Activated naive CD8-positive, alpha-beta T cell (primary cell): ENCODE measurements around the gene PPP4R4.
A peak's percentile ranks its signal among the peaks of the same experiment; 100 is the strongest.

Source experiments
- H3K27ac Mint-ChIP-seq: one replicate; pipeline ENCODE4 v1.8.0; 2021; ENCODE audit warnings: mixed read lengths
- H3K27me3 Mint-ChIP-seq: one replicate; pipeline ENCODE4 v1.8.0; 2021; ENCODE audit warnings: mixed read lengths
- H3K36me3 Mint-ChIP-seq: one replicate; pipeline ENCODE4 v1.8.0; 2021; ENCODE audit warnings: mixed read lengths
- H3K4me1 Mint-ChIP-seq: one replicate; pipeline ENCODE4 v1.8.0; 2021; ENCODE audit warnings: low read depth, mixed read lengths
- H3K4me3 Mint-ChIP-seq: one replicate; pipeline ENCODE4 v1.8.0; 2021; ENCODE audit warnings: mild to moderate bottlenecking, mixed read lengths
- H3K9me3 Mint-ChIP-seq: one replicate; pipeline ENCODE4 v1.8.0; 2021; ENCODE audit warnings: low read depth, mixed read lengths

PPP4R4 gene

GRCh38 chr14:94162466-94162865 is 11.7 kb upstream of the PPP4R4 start:
- Mint-ChIP-seq H3K4me3 (no peak overlapping the region), H3K27ac (no peak overlapping the region)

GRCh38 chr14:94163796-94164195 is 10.3 kb upstream of the PPP4R4 start:
- Mint-ChIP-seq H3K9me3 (no peaks in the 10 kb centered on the region), H3K36me3 (no peaks in the 10 kb centered on the region), H3K4me1 (peaks cover 48% of the 10 kb centered on the region), H3K4me3 (no peak overlapping the region), H3K27me3 (no peaks in the 10 kb centered on the region), H3K27ac (no peak overlapping the region)

More at GRCh38 chr14:94162466-94162865, 11.7 kb upstream of the PPP4R4 start:
- no peaks in the 10 kb centered on the region for H3K36me3 Mint-ChIP-seq
- H3K27me3 Mint-ChIP-seq, result no peaks in the 10 kb centered on the region
- peaks cover 61% of the 10 kb centered on the region for H3K4me1 Mint-ChIP-seq
- H3K9me3 Mint-ChIP-seq, result no peaks in the 10 kb centered on the region

- H3K4me3 Mint-ChIP-seq, result no peak overlapping the region
- no peaks in the 10 kb centered on the region for H3K36me3 Mint-ChIP-seq
- H3K27me3 Mint-ChIP-seq, result no peaks in the 10 kb centered on the region
- H3K9me3 Mint-ChIP-seq, result no peaks in the 10 kb centered on the region
- no peak overlapping the region for H3K27ac Mint-ChIP-seq
- H3K4me1 Mint-ChIP-seq, result peaks cover 41% of the 10 kb centered on the region
Observed at GRCh38 chr14:94164685-94165431, 9.3 kb upstream of the PPP4R4 start.

GRCh38 chr14:94165744-94166143 is 8.4 kb upstream of the PPP4R4 start:
- no peak overlapping the region for H3K27ac Mint-ChIP-seq
- no peaks in the 10 kb centered on the region for H3K36me3 Mint-ChIP-seq
- no peak overlapping the region for H3K4me3 Mint-ChIP-seq
- H3K27me3 Mint-ChIP-seq, result no peaks in the 10 kb centered on the region
- H3K4me1 Mint-ChIP-seq, result peaks cover 32% of the 10 kb centered on the region
- H3K9me3 Mint-ChIP-seq, result no peaks in the 10 kb centered on the region

- H3K27ac Mint-ChIP-seq, result no peak overlapping the region
- no peak overlapping the region for H3K4me3 Mint-ChIP-seq
- peaks cover 8% of the 10 kb centered on the region for H3K4me1 Mint-ChIP-seq
- H3K36me3 Mint-ChIP-seq, result no peaks in the 10 kb centered on the region
- H3K27me3 Mint-ChIP-seq, result no peaks in the 10 kb centered on the region
- H3K9me3 Mint-ChIP-seq, result no peaks in the 10 kb centered on the region
Observed at GRCh38 chr14:94170136-94170535, 4.0 kb upstream of the PPP4R4 start.

- H3K27ac Mint-ChIP-seq, result no peak overlapping the region
- H3K36me3 Mint-ChIP-seq, result no peaks in the 10 kb centered on the region
- no peaks in the 10 kb centered on the region for H3K9me3 Mint-ChIP-seq
- no peak overlapping the region for H3K4me3 Mint-ChIP-seq
- H3K4me1 Mint-ChIP-seq, result peaks cover 17% of the 10 kb centered on the region
- H3K27me3 Mint-ChIP-seq, result no peaks in the 10 kb centered on the region
Observed at GRCh38 chr14:94171208-94171607, 2.9 kb upstream of the PPP4R4 start.

GRCh38 chr14:94172545-94172944 is 1.6 kb upstream of the PPP4R4 start:
- no peaks in the 10 kb centered on the region for H3K27me3 Mint-ChIP-seq
- no peaks in the 10 kb centered on the region for H3K9me3 Mint-ChIP-seq
- H3K4me1 Mint-ChIP-seq, result peaks cover 23% of the 10 kb centered on the region
- H3K4me3 Mint-ChIP-seq, result peak overlapping the region; percentile 87
- H3K27ac Mint-ChIP-seq, result no peak overlapping the region
- no peaks in the 10 kb centered on the region for H3K36me3 Mint-ChIP-seq

- H3K4me1 Mint-ChIP-seq, result peaks cover 23% of the 10 kb centered on the region
- peak overlapping the region; percentile 87 for H3K4me3 Mint-ChIP-seq
- no peaks in the 10 kb centered on the region for H3K27me3 Mint-ChIP-seq
- peak overlapping the region; percentile 52 for H3K27ac Mint-ChIP-seq
- no peaks in the 10 kb centered on the region for H3K36me3 Mint-ChIP-seq
- no peaks in the 10 kb centered on the region for H3K9me3 Mint-ChIP-seq
Observed at GRCh38 chr14:94173471-94173884, 644 bp upstream of the PPP4R4 start.

- Mint-ChIP-seq H3K4me1 (peaks cover 23% of the 10 kb centered on the region), H3K4me3 (peak overlapping the region; percentile 83), H3K36me3 (no peaks in the 10 kb centered on the region), H3K9me3 (no peaks in the 10 kb centered on the region), H3K27ac (no peak overlapping the region), H3K27me3 (no peaks in the 10 kb centered on the region)
Observed at GRCh38 chr14:94174604-94175010, 485 bp downstream of the PPP4R4 start.

- Mint-ChIP-seq H3K9me3 (no peaks in the 10 kb centered on the region), H3K36me3 (no peaks in the 10 kb centered on the region), H3K4me1 (peaks cover 23% of the 10 kb centered on the region), H3K27me3 (no peaks in the 10 kb centered on the region), H3K4me3 (peak overlapping the region; percentile 83), H3K27ac (peak overlapping the region; percentile 30)
Observed at GRCh38 chr14:94175011-94175745, 1.1 kb downstream of the PPP4R4 start.

- no peaks in the 10 kb centered on the region for H3K36me3 Mint-ChIP-seq
- no peaks in the 10 kb centered on the region for H3K27me3 Mint-ChIP-seq
- H3K4me3 Mint-ChIP-seq, result peak overlapping the region; percentile 83
- no peaks in the 10 kb centered on the region for H3K9me3 Mint-ChIP-seq
- peaks cover 27% of the 10 kb centered on the region for H3K4me1 Mint-ChIP-seq
- H3K27ac Mint-ChIP-seq, result peak overlapping the region; percentile 30
Observed at GRCh38 chr14:94175747-94176146, 1.6 kb downstream of the PPP4R4 start.

- H3K27me3 Mint-ChIP-seq, result no peaks in the 10 kb centered on the region
- no peak overlapping the region for H3K27ac Mint-ChIP-seq
- H3K36me3 Mint-ChIP-seq, result no peaks in the 10 kb centered on the region
- no peaks in the 10 kb centered on the region for H3K9me3 Mint-ChIP-seq
- H3K4me3 Mint-ChIP-seq, result peak overlapping the region; percentile 28
- H3K4me1 Mint-ChIP-seq, result peaks cover 31% of the 10 kb centered on the region
Observed at GRCh38 chr14:94176808-94177207, 2.7 kb downstream of the PPP4R4 start.

- H3K9me3 Mint-ChIP-seq, result no peaks in the 10 kb centered on the region
- no peaks in the 10 kb centered on the region for H3K27me3 Mint-ChIP-seq
- H3K4me3 Mint-ChIP-seq, result no peak overlapping the region
- no peaks in the 10 kb centered on the region for H3K36me3 Mint-ChIP-seq
- no peak overlapping the region for H3K27ac Mint-ChIP-seq
- H3K4me1 Mint-ChIP-seq, result peaks cover 31% of the 10 kb centered on the region
Observed at GRCh38 chr14:94177806-94178205, 3.7 kb downstream of the PPP4R4 start.

GRCh38 chr14:94179244-94179643 is 5.1 kb downstream of the PPP4R4 start:
- H3K9me3 Mint-ChIP-seq, result no peaks in the 10 kb centered on the region
- H3K27me3 Mint-ChIP-seq, result no peaks in the 10 kb centered on the region
- no peak overlapping the region for H3K4me3 Mint-ChIP-seq
- H3K36me3 Mint-ChIP-seq, result no peaks in the 10 kb centered on the region
- peaks cover 26% of the 10 kb centered on the region for H3K4me1 Mint-ChIP-seq
- H3K27ac Mint-ChIP-seq, result no peak overlapping the region

GRCh38 chr14:94180655-94181271 is 6.6 kb downstream of the PPP4R4 start:
- H3K27ac Mint-ChIP-seq, result peak overlapping the region; percentile 1
- no peaks in the 10 kb centered on the region for H3K27me3 Mint-ChIP-seq
- no peaks in the 10 kb centered on the region for H3K36me3 Mint-ChIP-seq
- H3K9me3 Mint-ChIP-seq, result no peaks in the 10 kb centered on the region
- peaks cover 18% of the 10 kb centered on the region for H3K4me1 Mint-ChIP-seq
- H3K4me3 Mint-ChIP-seq, result peak overlapping the region; percentile 17
